Measurements from ENCODE around the gene NR1I2.

The NR1I2 gene

DNA sequence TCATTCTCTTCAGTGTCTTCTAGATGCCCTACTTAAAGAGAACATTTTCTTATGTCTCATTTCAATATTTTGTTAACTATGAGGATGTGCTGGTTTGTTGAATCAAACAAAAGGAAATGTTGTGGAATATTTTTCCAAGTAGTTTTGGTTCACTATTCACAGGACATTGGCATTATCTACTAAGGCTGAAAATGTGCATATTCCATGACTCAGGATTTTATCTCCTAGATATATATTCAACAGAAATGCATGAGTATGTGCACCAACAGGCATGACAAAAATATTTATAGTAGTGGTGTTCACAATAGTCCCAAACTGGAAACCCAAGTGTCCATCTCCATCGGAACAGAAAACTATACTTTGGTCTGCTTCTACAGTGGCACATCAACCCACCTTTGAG is 16.7 kb upstream of the NR1I2 start:
- no peak for TF ChIP-seq CTCF (conservative IDR thresholded peaks at IDR 0.05; ENCODE audit: low read depth)
- ChIA-PET POLR2A (ENCODE audit: low non-redundant PET) (no interaction called here), CTCF (no interaction called here)
- H3K27ac ChIP-seq = no peak overlapping the region
- no peak for DNase-seq (ENCODE audit: low spot score)

DNA sequence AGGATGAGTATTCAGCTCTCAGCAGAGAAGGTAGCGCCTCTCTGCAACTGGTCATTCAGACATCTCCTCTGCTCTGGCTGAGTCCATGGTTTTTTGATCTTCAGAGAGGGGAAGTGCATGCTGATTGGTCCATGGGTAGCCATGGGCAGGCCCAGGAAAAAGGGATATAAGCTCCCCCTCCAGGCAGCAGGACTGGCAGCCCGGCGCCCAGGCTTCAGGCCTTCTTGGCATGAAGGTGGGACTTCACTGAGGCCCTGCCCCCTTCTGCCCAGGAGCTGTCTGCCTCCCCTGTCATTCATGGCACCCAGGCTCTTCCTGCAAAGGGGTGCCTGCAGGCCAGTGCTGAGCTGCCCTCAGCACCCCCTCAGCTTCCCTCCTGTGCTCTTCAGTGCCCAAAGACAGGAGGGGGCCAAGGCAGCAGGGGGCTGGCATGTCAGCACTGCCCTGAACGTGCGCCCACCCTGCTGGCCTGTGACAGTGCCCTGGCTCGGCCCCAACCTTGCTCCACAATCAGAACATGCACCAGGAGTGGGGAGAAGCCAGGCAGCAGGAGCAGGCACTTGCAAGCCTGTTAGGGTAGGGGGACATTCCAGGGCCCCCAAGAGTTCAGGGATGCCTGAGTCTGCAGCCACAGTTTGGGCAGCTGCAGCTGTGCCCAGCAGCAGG is 13.8 kb upstream of the NR1I2 start:
- no peak for DNase-seq (ENCODE audit: low spot score)
- TF ChIP-seq CTCF (conservative IDR thresholded peaks at IDR 0.05; ENCODE audit: low read depth) = no peak
- POLR2A ChIA-PET (ENCODE audit: low non-redundant PET) = interaction anchor here (1.0 kb wide), 1 partner anchor 26 kb away, joined by 3 read pairs; no protein-coding TSS in a partner anchor
- CTCF ChIA-PET = no interaction called here
- no peak overlapping the region for H3K27ac ChIP-seq

GRCh38 chr3:119768668-119769393 is 13.1 kb upstream of the NR1I2 start:
- no peak overlapping the region for H3K27ac ChIP-seq
- no peak for DNase-seq (ENCODE audit: low spot score)
- ChIA-PET CTCF (no interaction called here), POLR2A (ENCODE audit: low non-redundant PET) (no interaction called here)
- no peak for TF ChIP-seq CTCF (conservative IDR thresholded peaks at IDR 0.05; ENCODE audit: low read depth)

- POLR2A ChIA-PET (ENCODE audit: low non-redundant PET) = no interaction called here
- no peak for DNase-seq (ENCODE audit: low spot score)
Measured at GRCh38 chr3:119769394-119770149, 12.3 kb upstream of the NR1I2 start.

GRCh38 chr3:119774444-119774843 is 7.5 kb upstream of the NR1I2 start:
- POLR2A ChIA-PET (ENCODE audit: low non-redundant PET) = no interaction called here
- no peak for TF ChIP-seq CTCF (conservative IDR thresholded peaks at IDR 0.05; ENCODE audit: low read depth)
- DNase-seq (ENCODE audit: low spot score) = no peak
- CTCF ChIA-PET = interaction anchor here (0.6 kb wide), 1 partner anchor 793 kb away, joined by 3 read pairs; no protein-coding TSS in a partner anchor
- H3K27ac ChIP-seq = no peak overlapping the region

More at GRCh38 chr3:119769394-119770149, 12.3 kb upstream of the NR1I2 start:
- CTCF ChIA-PET = no interaction called here
- H3K27ac ChIP-seq = no peak overlapping the region
- no peak for TF ChIP-seq CTCF (conservative IDR thresholded peaks at IDR 0.05; ENCODE audit: low read depth)

GRCh38 chr3:119776304-119776703 is 5.6 kb upstream of the NR1I2 start:
- DNase-seq (ENCODE audit: low spot score) = no peak
- POLR2A ChIA-PET (ENCODE audit: low non-redundant PET) = no interaction called here
- TF ChIP-seq CTCF (conservative IDR thresholded peaks at IDR 0.05; ENCODE audit: low read depth) = no peak
- no peak overlapping the region for H3K27ac ChIP-seq
- CTCF ChIA-PET = interaction anchor here (0.6 kb wide), 1 partner anchor 553 kb away, joined by 3 read pairs; no protein-coding TSS in a partner anchor
